ENCODE measurements around the gene TMEM240. TPM values are rescaled to one million over a fixed set of nuclear protein-coding genes. Genes with fewer than 3 reads are reported as not detected.

Gene TMEM240
- total RNA-seq, 1 experiment from 2014 or later = 0.87 TPM

GRCh38 chr1:1531947-1532346 is 8.5 kb downstream of the TMEM240 start:
- Histone ChIP-seq H2AFZ (ENCODE audit: low read length) (no peak overlapping the region), H4K20me1 (ENCODE audit: low read length) (no peaks in the 10 kb centered on the region), H3K36me3 (ENCODE audit: low read depth, low read length) (peaks cover 45% of the 10 kb centered on the region), H3K4me2 (ENCODE audit: low read length) (no peak overlapping the region), H3K9ac (ENCODE audit: low read length) (no peak overlapping the region), H3K27me3 (ENCODE audit: low read length) (no peaks in the 10 kb centered on the region), H3K9me3 (ENCODE audit: low read length) (no peaks in the 10 kb centered on the region), H3K4me3 (ENCODE audit: low read length) (no peak overlapping the region), H3K9me2 (replicated peaks; ENCODE audit: low read length) (no peaks in the 10 kb centered on the region), H3K4me1 (ENCODE audit: insufficient read depth, low read length) (no peaks in the 10 kb centered on the region), H3K79me2 (ENCODE audit: low read length) (no peaks in the 10 kb centered on the region), H3K27ac (ENCODE audit: low read length) (no peak overlapping the region), H3F3A (ENCODE audit: low read length, unreplicated experiment) (no peaks in the 10 kb centered on the region)
- CTCF ChIA-PET = no interaction called here
- no peak for ATAC-seq
- intact Hi-C loops (cut with micrococcal nuclease) = no loop called here
- TF ChIP-seq EZH2 (IDR thresholded peaks at IDR 0.05; ENCODE audit: low read length, unreplicated experiment) (no peak), CTCF (conservative IDR thresholded peaks at IDR 0.05; ENCODE audit: low read depth, low read length) (no peak), EZH2phosphoT487 (IDR thresholded peaks at IDR 0.05; ENCODE audit: borderline replicate concordance, low read length) (no peak)
- DNase-seq = no peak
- no TSS peak for BruUV-seq (replicated peaks)
- POLR2A ChIA-PET (ENCODE audit: unreplicated experiment) = no interaction called here

- H4K20me1 ChIP-seq (ENCODE audit: low read length) = no peaks in the 10 kb centered on the region
- intact Hi-C loops (cut with micrococcal nuclease) = no loop called here
- no peak overlapping the region for H3K9ac ChIP-seq (ENCODE audit: low read length)
- no peaks in the 10 kb centered on the region for H3K4me1 ChIP-seq (ENCODE audit: insufficient read depth, low read length)
- no peak for TF ChIP-seq EZH2 (IDR thresholded peaks at IDR 0.05; ENCODE audit: low read length, unreplicated experiment)
- no peak for TF ChIP-seq EZH2phosphoT487 (IDR thresholded peaks at IDR 0.05; ENCODE audit: borderline replicate concordance, low read length)
- no peak for TF ChIP-seq CTCF (conservative IDR thresholded peaks at IDR 0.05; ENCODE audit: low read depth, low read length)
- no peaks in the 10 kb centered on the region for H3F3A ChIP-seq (ENCODE audit: low read length, unreplicated experiment)
- ChIA-PET POLR2A (ENCODE audit: unreplicated experiment) (no interaction called here), CTCF (no interaction called here)
- no peak overlapping the region for H3K4me3 ChIP-seq (ENCODE audit: low read length)
- no peaks in the 10 kb centered on the region for H3K9me3 ChIP-seq (ENCODE audit: low read length)
- H3K9me2 ChIP-seq (replicated peaks; ENCODE audit: low read length) = no peaks in the 10 kb centered on the region
- peaks cover 52% of the 10 kb centered on the region for H3K36me3 ChIP-seq (ENCODE audit: low read depth, low read length)
- DNase-seq = no peak
- H3K4me2 ChIP-seq (ENCODE audit: low read length) = no peak overlapping the region
- no peak overlapping the region for H2AFZ ChIP-seq (ENCODE audit: low read length)
- H3K79me2 ChIP-seq (ENCODE audit: low read length) = no peaks in the 10 kb centered on the region
- H3K27me3 ChIP-seq (ENCODE audit: low read length) = no peaks in the 10 kb centered on the region
- no peak for ATAC-seq
- H3K27ac ChIP-seq (ENCODE audit: low read length) = no peak overlapping the region
- no TSS peak for BruUV-seq (replicated peaks)
Measured at GRCh38 chr1:1529936-1530335, 10.5 kb downstream of the TMEM240 start.

- Histone ChIP-seq H3K4me1 (ENCODE audit: insufficient read depth, low read length) (no peaks in the 10 kb centered on the region), H3K9ac (ENCODE audit: low read length) (no peak overlapping the region), H3K27me3 (ENCODE audit: low read length) (no peaks in the 10 kb centered on the region), H3K4me3 (ENCODE audit: low read length) (no peak overlapping the region), H3K9me2 (replicated peaks; ENCODE audit: low read length) (no peaks in the 10 kb centered on the region), H3F3A (ENCODE audit: low read length, unreplicated experiment) (no peaks in the 10 kb centered on the region), H3K36me3 (ENCODE audit: low read depth, low read length) (peaks cover 52% of the 10 kb centered on the region), H3K9me3 (ENCODE audit: low read length) (no peaks in the 10 kb centered on the region), H3K79me2 (ENCODE audit: low read length) (no peaks in the 10 kb centered on the region), H3K27ac (ENCODE audit: low read length) (no peak overlapping the region), H4K20me1 (ENCODE audit: low read length) (no peaks in the 10 kb centered on the region), H2AFZ (ENCODE audit: low read length) (no peak overlapping the region), H3K4me2 (ENCODE audit: low read length) (no peak overlapping the region)
- CTCF ChIA-PET = no interaction called here
- DNase-seq (no peak), ATAC-seq (no peak)
- POLR2A ChIA-PET (ENCODE audit: unreplicated experiment) = no interaction called here
- TF ChIP-seq EZH2phosphoT487 (IDR thresholded peaks at IDR 0.05; ENCODE audit: borderline replicate concordance, low read length) (no peak), EZH2 (IDR thresholded peaks at IDR 0.05; ENCODE audit: low read length, unreplicated experiment) (no peak), CTCF (conservative IDR thresholded peaks at IDR 0.05; ENCODE audit: low read depth, low read length) (no peak)
- intact Hi-C loops (cut with micrococcal nuclease) = no loop called here
- BruUV-seq (replicated peaks) = no TSS peak
Measured at GRCh38 chr1:1529321-1529720, 11.1 kb downstream of the TMEM240 start.

All from PC-3 (cell line).